Measurements from ENCODE around the gene CXCL14. TPM values are rescaled to one million over a fixed set of nuclear protein-coding genes. Genes with fewer than 3 reads are reported as not detected.

The CXCL14 gene
- total RNA-seq, 1 donor from 2014 or later = 62.1 TPM

- Histone ChIP-seq H3K27me3 (no peaks in the 10 kb centered on the region), H3K4me1 (peaks cover 4% of the 10 kb centered on the region), H3K4me3 (no peak overlapping the region), H3K27ac (no peak overlapping the region), H3K9me3 (no peaks in the 10 kb centered on the region), H3K36me3 (no peaks in the 10 kb centered on the region)
- TF ChIP-seq CTCF (IDR thresholded peaks at IDR 0.05) (no peak), POLR2AphosphoS5 (IDR thresholded peaks at IDR 0.05; ENCODE audit: insufficient read depth in 1 of 2, low read depth in 1 of 2) (no peak), POLR2A (IDR thresholded peaks at IDR 0.05) (no peak)
- intact Hi-C loops (cut with DNase I) = no loop called here
- DNase-seq (ENCODE audit: extremely low spot score in 2 of 2) = no peak
Observed at GRCh38 chr5:135568246-135568645, 10.5 kb downstream of the CXCL14 start.

- DNase-seq (ENCODE audit: extremely low spot score in 2 of 2) = no peak
- no peak overlapping the region for H3K27ac ChIP-seq
- intact Hi-C loops (cut with DNase I) = no loop called here
- H3K4me3 ChIP-seq = no peak overlapping the region
- TF ChIP-seq POLR2AphosphoS5 (IDR thresholded peaks at IDR 0.05; ENCODE audit: insufficient read depth in 1 of 2, low read depth in 1 of 2) (no peak), CTCF (IDR thresholded peaks at IDR 0.05) (no peak), POLR2A (IDR thresholded peaks at IDR 0.05) (no peak)
- H3K9me3 ChIP-seq = no peaks in the 10 kb centered on the region
- no peaks in the 10 kb centered on the region for H3K27me3 ChIP-seq
- H3K36me3 ChIP-seq = no peaks in the 10 kb centered on the region
- peaks cover 4% of the 10 kb centered on the region for H3K4me1 ChIP-seq
Observed at GRCh38 chr5:135567661-135568060, 11.1 kb downstream of the CXCL14 start.

GRCh38 chr5:135566422-135567400 lies 12.1 kb downstream of the CXCL14 start:
- H3K27me3 ChIP-seq = no peaks in the 10 kb centered on the region
- no peak overlapping the region for H3K4me3 ChIP-seq
- H3K4me1 ChIP-seq = peaks cover 4% of the 10 kb centered on the region
- intact Hi-C loops (cut with DNase I) = no loop called here
- no peaks in the 10 kb centered on the region for H3K9me3 ChIP-seq
- TF ChIP-seq POLR2A (IDR thresholded peaks at IDR 0.05) (no peak), POLR2AphosphoS5 (IDR thresholded peaks at IDR 0.05; ENCODE audit: insufficient read depth in 1 of 2, low read depth in 1 of 2) (no peak), CTCF (IDR thresholded peaks at IDR 0.05) (no peak)
- H3K36me3 ChIP-seq = no peaks in the 10 kb centered on the region
- no peak overlapping the region for H3K27ac ChIP-seq
- no peak for DNase-seq (ENCODE audit: extremely low spot score in 2 of 2)

GRCh38 chr5:135565725-135566421 lies 12.9 kb downstream of the CXCL14 start:
- Histone ChIP-seq H3K4me1 (peaks cover 4% of the 10 kb centered on the region), H3K27ac (no peak overlapping the region), H3K4me3 (no peak overlapping the region), H3K27me3 (no peaks in the 10 kb centered on the region), H3K9me3 (no peaks in the 10 kb centered on the region), H3K36me3 (no peaks in the 10 kb centered on the region)
- intact Hi-C loops (cut with DNase I) = no loop called here
- TF ChIP-seq CTCF (IDR thresholded peaks at IDR 0.05) (peak; percentile 17 to 49 (median 43)), POLR2A (IDR thresholded peaks at IDR 0.05) (no peak)
- DNase-seq (ENCODE audit: extremely low spot score in 2 of 2) = no peak
